ENCODE measurements around the gene LRRC38. TPM values are rescaled to one million over a fixed set of nuclear protein-coding genes. Genes with fewer than 3 reads are reported as not detected.

LRRC38 gene
- polyA plus RNA-seq, 2 donors, result 0.04 to 0.09 TPM

DNA sequence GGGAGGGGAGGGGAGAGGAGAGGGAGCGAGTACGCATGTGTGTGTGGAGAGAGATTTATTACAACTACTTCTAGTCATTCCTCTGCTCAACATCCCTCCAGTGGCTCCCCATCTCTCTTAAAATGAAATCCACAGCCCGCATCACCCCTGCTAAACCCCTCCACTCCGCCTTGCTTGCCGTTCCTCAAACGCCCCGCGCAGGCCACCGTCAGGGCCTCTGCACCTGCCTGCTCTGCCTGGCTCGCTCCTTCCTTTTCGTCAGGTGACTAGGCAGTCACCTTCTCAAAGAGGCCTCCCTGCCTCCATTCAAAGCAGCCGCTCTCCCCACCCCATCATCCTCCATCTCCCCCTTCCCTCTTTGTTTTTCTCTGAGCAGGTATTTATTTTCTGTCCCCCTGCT, 29.9 kb downstream of the LRRC38 start:
- Histone ChIP-seq H3K4me1 (ENCODE audit: control insufficient read depth in 2 of 2, insufficient read depth in 2 of 2, low read length in 1 of 2) (no peaks in the 10 kb centered on the region), H3K27me3 (ENCODE audit: control insufficient read depth in 1 of 2, insufficient read depth in 2 of 2, low read length in 2 of 2) (no peaks in the 10 kb centered on the region), H3K36me3 (ENCODE audit: control insufficient read depth in 2 of 2, insufficient read depth in 2 of 2, low read length in 1 of 2) (no peaks in the 10 kb centered on the region), H3K4me3 (ENCODE audit: low read depth in 1 of 2, low read length in 2 of 2) (no peak overlapping the region), H3K27ac (ENCODE audit: low read depth in 2 of 2, low read length in 1 of 2) (no peak overlapping the region), H3K9me3 (ENCODE audit: control insufficient read depth in 2 of 2, insufficient read depth in 1 of 2, low read depth in 1 of 2, low read length in 1 of 2) (no peaks in the 10 kb centered on the region)
- WGBS, 2 donors, result 73 to 88% methylated on average over 12 of the region's 12 CpGs

DNA sequence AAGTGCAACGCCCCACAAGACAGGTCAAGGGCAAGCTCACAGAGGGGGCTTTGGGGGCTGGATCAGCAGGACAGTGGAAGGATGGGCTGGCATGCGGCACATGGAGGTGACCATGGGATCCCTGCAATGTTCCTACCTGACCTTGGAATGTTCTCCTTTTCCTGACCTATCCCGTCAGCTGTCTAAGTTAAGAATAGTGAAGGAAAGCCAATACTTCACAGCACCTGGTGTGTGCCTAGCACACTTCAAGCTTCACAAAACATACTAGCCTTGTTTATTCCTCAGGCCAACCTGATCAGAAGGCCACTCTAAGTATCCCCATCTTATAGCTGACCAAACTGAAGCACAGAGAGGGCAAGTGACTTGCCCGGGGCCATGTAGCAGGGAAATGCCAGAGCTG, 31.2 kb downstream of the LRRC38 start:
- Histone ChIP-seq H3K4me1 (ENCODE audit: control insufficient read depth in 2 of 2, insufficient read depth in 2 of 2, low read length in 1 of 2) (no peaks in the 10 kb centered on the region), H3K27me3 (ENCODE audit: control insufficient read depth in 1 of 2, insufficient read depth in 2 of 2, low read length in 2 of 2) (no peaks in the 10 kb centered on the region), H3K27ac (ENCODE audit: low read depth in 2 of 2, low read length in 1 of 2) (no peak overlapping the region), H3K36me3 (ENCODE audit: control insufficient read depth in 2 of 2, insufficient read depth in 2 of 2, low read length in 1 of 2) (no peaks in the 10 kb centered on the region), H3K4me3 (ENCODE audit: low read depth in 1 of 2, low read length in 2 of 2) (no peak overlapping the region), H3K9me3 (ENCODE audit: control insufficient read depth in 2 of 2, insufficient read depth in 1 of 2, low read depth in 1 of 2, low read length in 1 of 2) (peaks cover 0 to 4% of the 10 kb centered on the region in 2 donors)
- 68 to 69% methylated on average over 4 of the region's 4 CpGs for WGBS, 2 donors

DNA sequence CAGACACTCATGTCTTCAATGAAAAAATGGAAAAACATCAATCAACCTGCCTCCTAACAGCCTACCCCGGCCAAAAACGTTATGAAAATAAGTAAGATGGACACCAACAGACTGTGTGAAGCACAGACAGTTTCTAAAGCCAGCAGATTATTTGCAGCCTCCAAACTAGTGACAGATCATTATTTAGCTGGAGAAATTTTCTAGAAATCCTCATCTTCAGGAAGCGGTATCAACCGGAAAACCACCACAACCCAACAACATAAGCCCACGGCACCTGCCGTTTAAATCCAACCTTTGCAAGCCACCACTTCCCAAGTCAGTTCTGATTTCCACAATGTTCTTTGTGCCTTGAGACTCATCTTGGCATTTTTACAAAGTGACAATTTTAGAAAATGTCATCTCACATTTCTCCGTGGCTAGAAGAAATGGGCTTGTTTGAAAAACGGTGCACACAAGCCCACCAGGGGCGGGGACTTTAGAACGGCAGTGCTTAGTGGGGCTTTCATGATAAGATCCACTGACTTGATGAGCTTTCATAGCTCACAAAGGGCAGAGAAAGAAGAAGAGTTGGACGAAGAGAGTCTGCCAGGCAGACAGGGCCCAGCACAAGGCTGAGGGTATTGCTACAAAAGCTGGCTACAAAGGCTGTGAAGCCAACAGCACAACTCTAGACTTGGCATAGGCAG, 34.5 kb downstream of the LRRC38 start:
- H3K27ac ChIP-seq (ENCODE audit: low read depth in 2 of 2, low read length in 1 of 2), result no peak overlapping the region
- H3K9me3 ChIP-seq (ENCODE audit: control insufficient read depth in 2 of 2, insufficient read depth in 1 of 2, low read depth in 1 of 2, low read length in 1 of 2), result peaks cover 3 to 4% of the 10 kb centered on the region in 2 donors
- 64 to 71% methylated on average over 11 of the region's 11 CpGs for WGBS, 2 donors
- no peaks in the 10 kb centered on the region for H3K27me3 ChIP-seq (ENCODE audit: control insufficient read depth in 1 of 2, insufficient read depth in 2 of 2, low read length in 2 of 2)
- no peaks in the 10 kb centered on the region for H3K36me3 ChIP-seq (ENCODE audit: control insufficient read depth in 2 of 2, insufficient read depth in 2 of 2, low read length in 1 of 2)
- H3K4me3 ChIP-seq (ENCODE audit: low read depth in 1 of 2, low read length in 2 of 2), result no peak overlapping the region
- no peaks in the 10 kb centered on the region for H3K4me1 ChIP-seq (ENCODE audit: control insufficient read depth in 2 of 2, insufficient read depth in 2 of 2, low read length in 1 of 2)

DNA sequence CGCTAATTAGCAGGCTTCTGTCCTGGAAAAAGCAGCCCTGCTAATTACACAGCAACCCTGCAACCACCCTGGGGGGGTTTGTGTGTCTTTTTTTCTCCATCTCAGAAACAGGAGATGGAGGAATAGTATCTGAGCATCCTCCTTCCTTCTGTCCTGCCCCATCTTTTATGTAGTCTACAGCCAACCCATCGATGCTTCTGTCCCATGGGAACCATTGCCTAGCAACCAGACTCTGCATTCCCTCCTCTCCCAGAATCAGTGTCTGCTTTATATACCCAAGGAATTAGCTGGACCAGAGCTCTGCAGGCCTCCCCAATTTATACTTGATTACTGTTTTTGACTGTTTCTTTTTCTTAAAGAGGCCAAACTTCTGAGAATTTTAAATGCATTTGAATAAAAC, 35.1 kb downstream of the LRRC38 start:
- Histone ChIP-seq H3K9me3 (ENCODE audit: control insufficient read depth in 2 of 2, insufficient read depth in 1 of 2, low read depth in 1 of 2, low read length in 1 of 2) (peaks cover 3 to 4% of the 10 kb centered on the region in 2 donors), H3K27me3 (ENCODE audit: control insufficient read depth in 1 of 2, insufficient read depth in 2 of 2, low read length in 2 of 2) (no peaks in the 10 kb centered on the region), H3K36me3 (ENCODE audit: control insufficient read depth in 2 of 2, insufficient read depth in 2 of 2, low read length in 1 of 2) (no peaks in the 10 kb centered on the region), H3K4me3 (ENCODE audit: low read depth in 1 of 2, low read length in 2 of 2) (no peak overlapping the region), H3K27ac (ENCODE audit: low read depth in 2 of 2, low read length in 1 of 2) (no peak overlapping the region), H3K4me1 (ENCODE audit: control insufficient read depth in 2 of 2, insufficient read depth in 2 of 2, low read length in 1 of 2) (no peaks in the 10 kb centered on the region)
- WGBS, 2 donors, result 68 to 73% methylated on average over 2 of the region's 2 CpGs

DNA sequence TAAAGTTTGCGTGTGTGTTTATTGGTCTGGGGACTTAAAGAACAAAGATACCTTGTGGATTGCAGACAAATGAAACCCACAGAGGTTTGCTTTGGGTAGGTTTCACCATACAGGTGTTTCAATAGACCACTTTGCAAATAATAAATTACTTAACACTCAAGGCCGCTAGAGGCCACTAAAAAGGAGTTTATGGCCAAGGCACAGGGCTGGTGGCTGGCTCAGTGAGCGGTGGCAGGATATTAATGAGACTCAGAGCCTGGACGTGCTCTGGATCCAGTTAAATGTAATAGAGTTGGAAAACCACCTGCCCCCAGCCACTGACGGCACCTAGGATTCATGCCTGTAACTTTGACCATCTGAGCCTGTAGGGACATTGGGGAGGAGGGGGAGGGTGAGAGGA, 44.5 kb downstream of the LRRC38 start:
- Histone ChIP-seq H3K9me3 (ENCODE audit: control insufficient read depth in 2 of 2, insufficient read depth in 1 of 2, low read depth in 1 of 2, low read length in 1 of 2) (peaks cover 0 to 2% of the 10 kb centered on the region in 2 donors), H3K36me3 (ENCODE audit: control insufficient read depth in 2 of 2, insufficient read depth in 2 of 2, low read length in 1 of 2) (no peaks in the 10 kb centered on the region), H3K4me1 (ENCODE audit: control insufficient read depth in 2 of 2, insufficient read depth in 2 of 2, low read length in 1 of 2) (no peaks in the 10 kb centered on the region), H3K27me3 (ENCODE audit: control insufficient read depth in 1 of 2, insufficient read depth in 2 of 2, low read length in 2 of 2) (no peaks in the 10 kb centered on the region), H3K4me3 (ENCODE audit: low read depth in 1 of 2, low read length in 2 of 2) (no peak overlapping the region), H3K27ac (ENCODE audit: low read depth in 2 of 2, low read length in 1 of 2) (no peak overlapping the region)
- WGBS, 2 donors, result 19 to 27% methylated on average over 5 of the region's 5 CpGs

DNA sequence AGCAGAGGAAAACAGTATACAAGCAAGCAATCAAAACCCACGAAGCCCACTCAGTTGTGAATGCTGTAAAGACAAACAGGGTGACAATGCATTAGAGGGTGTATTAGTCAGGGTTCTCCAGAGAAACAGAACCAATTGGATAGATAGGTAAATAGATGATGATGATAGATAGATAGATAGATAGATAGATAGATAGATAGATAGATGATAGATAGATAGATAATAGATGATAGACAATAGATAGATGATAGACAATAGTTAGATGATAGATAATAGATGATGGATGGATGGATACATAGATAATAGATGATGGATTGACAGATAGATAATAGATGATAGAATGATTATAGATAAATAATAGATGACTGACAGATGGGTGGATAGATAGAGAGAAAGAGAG, 48.3 kb downstream of the LRRC38 start:
- 40 to 53% methylated on average over 1 of the region's 1 CpG for WGBS, 2 donors
- Histone ChIP-seq H3K4me1 (ENCODE audit: control insufficient read depth in 2 of 2, insufficient read depth in 2 of 2, low read length in 1 of 2) (no peaks in the 10 kb centered on the region), H3K4me3 (ENCODE audit: low read depth in 1 of 2, low read length in 2 of 2) (no peak overlapping the region), H3K27ac (ENCODE audit: low read depth in 2 of 2, low read length in 1 of 2) (no peak overlapping the region), H3K9me3 (ENCODE audit: control insufficient read depth in 2 of 2, insufficient read depth in 1 of 2, low read depth in 1 of 2, low read length in 1 of 2) (peaks cover 2 to 5% of the 10 kb centered on the region in 2 donors), H3K36me3 (ENCODE audit: control insufficient read depth in 2 of 2, insufficient read depth in 2 of 2, low read length in 1 of 2) (no peaks in the 10 kb centered on the region), H3K27me3 (ENCODE audit: control insufficient read depth in 1 of 2, insufficient read depth in 2 of 2, low read length in 2 of 2) (no peaks in the 10 kb centered on the region)

DNA sequence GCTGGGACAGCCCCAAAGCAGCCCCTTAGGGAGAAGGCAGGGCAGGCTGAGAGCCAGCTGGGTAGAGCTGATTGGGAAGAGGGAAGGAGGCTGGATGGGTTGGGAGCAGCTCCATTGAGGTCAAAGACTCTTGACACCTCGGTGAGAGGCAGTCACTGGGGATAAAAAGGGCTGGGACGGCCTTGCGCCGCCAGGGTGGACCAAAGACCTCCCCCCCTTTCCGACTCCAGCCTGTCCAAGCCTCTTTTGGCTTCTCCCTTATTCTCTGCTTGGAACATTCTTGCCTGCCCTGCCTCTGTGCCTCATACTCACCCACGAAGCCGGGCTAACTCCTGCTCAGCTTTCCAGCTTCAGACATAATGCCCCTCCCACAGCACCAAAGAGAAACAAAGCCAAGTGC, 51.1 kb downstream of the LRRC38 start:
- Histone ChIP-seq H3K9me3 (ENCODE audit: control insufficient read depth in 2 of 2, insufficient read depth in 1 of 2, low read depth in 1 of 2, low read length in 1 of 2) (peaks cover 0 to 5% of the 10 kb centered on the region in 2 donors), H3K4me1 (ENCODE audit: control insufficient read depth in 2 of 2, insufficient read depth in 2 of 2, low read length in 1 of 2) (no peaks in the 10 kb centered on the region), H3K27me3 (ENCODE audit: control insufficient read depth in 1 of 2, insufficient read depth in 2 of 2, low read length in 2 of 2) (no peaks in the 10 kb centered on the region), H3K4me3 (ENCODE audit: low read depth in 1 of 2, low read length in 2 of 2) (no peak overlapping the region), H3K36me3 (ENCODE audit: control insufficient read depth in 2 of 2, insufficient read depth in 2 of 2, low read length in 1 of 2) (no peaks in the 10 kb centered on the region), H3K27ac (ENCODE audit: low read depth in 2 of 2, low read length in 1 of 2) (no peak overlapping the region)
- WGBS, 2 donors, result 53 to 59% methylated on average over 7 of the region's 7 CpGs

DNA sequence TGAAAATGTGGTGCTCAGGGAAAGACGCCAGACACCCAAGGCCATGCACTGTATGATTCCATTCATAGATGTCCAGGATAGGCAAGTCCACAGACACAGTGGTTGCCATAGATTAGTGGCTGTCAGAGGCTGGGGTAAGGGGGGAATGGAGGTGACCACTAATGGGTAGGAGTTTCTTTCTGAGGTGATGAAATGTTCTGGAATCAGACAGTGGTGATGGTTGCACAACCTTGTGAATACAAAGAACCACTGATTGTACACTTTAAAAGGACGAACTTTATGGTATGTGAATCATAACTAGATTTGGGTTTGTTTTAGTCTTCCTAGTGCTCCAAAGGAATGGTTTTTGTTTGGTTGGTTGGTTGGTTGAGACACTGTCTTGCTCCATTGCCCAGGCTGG, 51.8 kb downstream of the LRRC38 start:
- H3K9me3 ChIP-seq (ENCODE audit: control insufficient read depth in 2 of 2, insufficient read depth in 1 of 2, low read depth in 1 of 2, low read length in 1 of 2), result peaks cover 0 to 5% of the 10 kb centered on the region in 2 donors
- H3K36me3 ChIP-seq (ENCODE audit: control insufficient read depth in 2 of 2, insufficient read depth in 2 of 2, low read length in 1 of 2), result no peaks in the 10 kb centered on the region
- no peak overlapping the region for H3K4me3 ChIP-seq (ENCODE audit: low read depth in 1 of 2, low read length in 2 of 2)
- no peak overlapping the region for H3K27ac ChIP-seq (ENCODE audit: low read depth in 2 of 2, low read length in 1 of 2)
- no peaks in the 10 kb centered on the region for H3K4me1 ChIP-seq (ENCODE audit: control insufficient read depth in 2 of 2, insufficient read depth in 2 of 2, low read length in 1 of 2)
- H3K27me3 ChIP-seq (ENCODE audit: control insufficient read depth in 1 of 2, insufficient read depth in 2 of 2, low read length in 2 of 2), result no peaks in the 10 kb centered on the region
- WGBS, 2 donors, result 70 to 77% methylated on average over 2 of the region's 2 CpGs

DNA sequence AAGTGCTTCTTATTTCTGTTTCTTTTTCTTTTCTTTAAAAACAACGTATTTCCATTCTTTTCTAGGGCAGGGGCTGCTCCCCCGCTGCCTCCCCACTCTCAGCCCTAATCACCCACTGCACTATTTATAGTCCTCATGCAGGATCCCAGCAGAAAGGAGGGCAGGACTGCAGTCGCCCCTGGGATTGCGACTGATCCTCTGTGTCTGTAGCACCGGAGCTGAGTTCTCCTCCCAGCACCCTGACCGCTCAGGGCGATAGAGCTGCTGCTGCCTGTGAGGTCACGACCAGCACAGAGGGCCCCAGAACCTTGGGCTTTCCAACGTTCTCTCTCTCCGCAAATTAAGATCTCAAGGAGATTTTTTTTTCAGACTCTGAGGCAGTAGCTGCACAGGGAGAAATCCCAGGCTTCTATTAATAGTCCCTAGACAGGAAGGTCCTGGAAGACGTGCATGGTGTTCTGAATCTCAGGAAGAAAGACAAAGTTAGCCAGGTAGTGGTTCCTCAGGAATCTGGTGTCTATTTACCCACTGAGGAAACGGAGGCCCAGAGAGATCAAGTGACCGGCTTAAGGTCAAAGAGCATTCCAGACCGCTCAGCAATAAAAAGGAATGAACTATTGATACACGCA, 56.8 kb downstream of the LRRC38 start:
- no peak overlapping the region for H3K4me3 ChIP-seq (ENCODE audit: low read depth in 1 of 2, low read length in 2 of 2)
- H3K27me3 ChIP-seq (ENCODE audit: control insufficient read depth in 1 of 2, insufficient read depth in 2 of 2, low read length in 2 of 2), result peaks cover 0 to 3% of the 10 kb centered on the region in 2 donors
- no peaks in the 10 kb centered on the region for H3K4me1 ChIP-seq (ENCODE audit: control insufficient read depth in 2 of 2, insufficient read depth in 2 of 2, low read length in 1 of 2)
- peaks cover 0 to 2% of the 10 kb centered on the region in 2 donors for H3K9me3 ChIP-seq (ENCODE audit: control insufficient read depth in 2 of 2, insufficient read depth in 1 of 2, low read depth in 1 of 2, low read length in 1 of 2)
- H3K27ac ChIP-seq (ENCODE audit: low read depth in 2 of 2, low read length in 1 of 2), result no peak overlapping the region
- H3K36me3 ChIP-seq (ENCODE audit: control insufficient read depth in 2 of 2, insufficient read depth in 2 of 2, low read length in 1 of 2), result no peaks in the 10 kb centered on the region
- WGBS, 2 donors, result 63 to 73% methylated on average over 15 of the region's 15 CpGs
